Measurements from ENCODE around the gene ITPKC.
A peak's percentile ranks its signal among the peaks of the same experiment; 100 is the strongest.
"Not testable (repeated sequence)": the region's sequence is repeated elsewhere in the genome, so short reads cannot be mapped to it uniquely, and the experiment has no call there.

Gene ITPKC

DNA sequence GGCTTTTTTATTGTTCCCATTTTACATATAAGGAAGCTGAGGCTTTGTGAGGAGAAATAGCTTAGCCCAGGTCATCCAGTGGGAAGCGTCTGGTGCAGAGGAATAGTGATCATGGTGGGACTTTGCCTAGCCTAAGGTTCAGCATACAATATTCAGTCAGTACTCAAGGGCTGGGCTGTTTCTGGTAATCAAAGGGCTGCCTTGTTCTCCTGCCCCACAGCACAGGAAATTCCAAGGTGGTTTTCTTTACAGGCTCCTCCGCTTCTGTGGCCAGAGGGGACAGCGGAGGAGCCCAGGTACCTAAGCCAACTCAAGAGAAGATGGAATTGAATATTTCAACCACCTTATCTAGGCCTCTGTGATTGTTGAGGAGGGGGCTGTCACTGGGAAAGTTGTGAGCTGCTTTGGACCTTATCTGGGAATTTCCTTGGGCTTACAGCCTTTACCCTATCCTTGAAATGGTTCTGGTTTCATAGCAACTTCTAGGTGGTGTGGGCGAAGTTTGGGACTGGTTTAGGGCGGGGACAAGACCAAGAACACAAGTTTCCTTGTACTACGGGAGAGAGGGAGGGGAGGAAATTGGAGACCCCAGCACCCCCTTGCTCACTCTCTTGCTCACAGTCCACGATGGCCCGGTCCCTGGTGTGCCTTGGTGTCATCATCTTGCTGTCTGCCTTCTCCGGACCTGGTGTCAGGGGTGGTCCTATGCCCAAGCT, 58.2 kb downstream of the ITPKC start, which contains the start of gene MIA:
TSS of gene MIA (plus strand) at position 606 of the 716 bp plus-strand sequence. CDS start at position 628, 22 bp downstream.
- DNase-seq = no peak

GRCh38 chr19:40775632-40776022, 58.7 kb downstream of the ITPKC start:
- DNase-seq = no peak

GRCh38 chr19:40776364-40776763, 59.5 kb downstream of the ITPKC start:
- no peak for DNase-seq

DNA sequence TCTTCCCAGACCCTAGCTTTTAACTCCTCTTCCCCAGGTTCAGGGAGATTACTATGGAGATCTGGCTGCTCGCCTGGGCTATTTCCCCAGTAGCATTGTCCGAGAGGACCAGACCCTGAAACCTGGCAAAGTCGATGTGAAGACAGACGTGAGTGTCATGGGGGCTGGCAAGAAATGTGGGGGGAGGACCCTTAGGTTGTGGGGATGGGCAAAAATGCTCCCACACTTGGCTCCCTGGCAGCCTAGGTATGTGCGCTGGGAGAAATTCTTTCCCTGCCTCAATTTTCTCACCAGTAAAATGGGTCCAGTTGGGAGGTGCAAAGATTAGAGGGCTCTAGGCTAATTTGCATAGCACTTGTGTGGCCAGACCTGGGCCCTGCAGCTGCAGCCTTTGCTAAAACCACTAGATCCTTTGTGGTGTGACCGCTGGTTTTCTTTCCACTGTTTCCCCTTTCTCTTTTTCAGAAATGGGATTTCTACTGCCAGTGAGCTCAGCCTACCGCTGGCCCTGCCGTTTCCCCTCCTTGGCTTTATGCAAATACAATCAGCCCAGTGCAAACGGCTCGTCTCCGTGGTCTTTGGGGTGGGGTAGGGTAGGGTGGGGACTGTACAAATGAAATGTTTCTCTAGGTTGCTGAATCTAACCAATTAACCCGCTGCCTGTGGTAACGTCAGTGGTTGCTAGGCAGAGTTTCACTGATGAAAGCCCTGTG, 60.2 kb downstream of the ITPKC start:
- peak; percentile 98 for DNase-seq

- DNase-seq = no peak
These were observed 60.7 kb downstream of the ITPKC start for GRCh38 chr19:40777645-40777936.

GRCh38 chr19:40777937-40778705, 61.2 kb downstream of the ITPKC start, which contains the start of gene RAB4B:
RAB4B (plus strand) TSS chr19:40778247; CDS start chr19:40778376, 129 bp downstream.
- peak; percentile 100 for DNase-seq

GRCh38 chr19:40778706-40779284, 61.9 kb downstream of the ITPKC start:
- DNase-seq = no peak

- no peak for DNase-seq
These were observed 63.7 kb downstream of the ITPKC start for GRCh38 chr19:40780582-40780981.

GRCh38 chr19:40781140-40781539, 64.2 kb downstream of the ITPKC start:
- no peak for DNase-seq

DNA sequence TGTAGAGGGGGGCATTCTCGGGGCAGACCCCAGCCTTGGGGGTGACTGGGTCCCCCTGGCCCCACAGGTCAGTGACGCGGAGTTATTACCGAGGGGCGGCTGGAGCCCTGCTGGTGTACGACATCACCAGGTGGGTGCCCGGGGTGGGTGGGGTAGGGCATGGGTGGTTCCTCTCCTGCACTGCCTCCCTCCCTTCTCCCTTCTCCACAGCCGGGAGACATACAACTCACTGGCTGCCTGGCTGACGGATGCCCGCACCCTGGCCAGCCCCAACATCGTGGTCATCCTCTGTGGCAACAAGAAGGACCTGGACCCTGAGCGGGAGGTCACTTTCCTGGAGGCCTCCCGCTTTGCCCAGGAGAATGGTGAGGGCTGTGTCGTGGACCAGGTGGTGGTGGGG, 66.8 kb downstream of the ITPKC start:
- DNase-seq = no peak

DNA sequence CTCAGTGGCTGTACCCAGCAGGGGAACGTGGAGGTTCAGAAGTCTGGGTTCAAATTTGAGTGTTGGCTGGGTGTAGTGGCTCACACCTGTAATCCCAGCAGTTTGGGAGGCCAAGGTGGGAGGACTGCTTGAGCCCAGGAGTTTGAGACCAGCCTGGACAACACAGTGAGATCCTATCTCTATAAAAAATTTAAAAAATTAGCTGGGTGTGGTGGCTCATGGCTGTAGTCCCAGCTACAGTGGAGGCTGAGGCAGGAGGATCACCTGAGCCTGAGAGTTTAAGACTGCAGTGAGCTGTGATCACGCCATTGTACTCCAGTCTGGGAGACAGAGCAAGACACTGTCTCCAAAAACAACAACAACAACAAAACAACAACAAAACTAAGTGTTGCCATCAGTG, 67.2 kb downstream of the ITPKC start:
- not testable (repeated sequence) for DNase-seq

DNA sequence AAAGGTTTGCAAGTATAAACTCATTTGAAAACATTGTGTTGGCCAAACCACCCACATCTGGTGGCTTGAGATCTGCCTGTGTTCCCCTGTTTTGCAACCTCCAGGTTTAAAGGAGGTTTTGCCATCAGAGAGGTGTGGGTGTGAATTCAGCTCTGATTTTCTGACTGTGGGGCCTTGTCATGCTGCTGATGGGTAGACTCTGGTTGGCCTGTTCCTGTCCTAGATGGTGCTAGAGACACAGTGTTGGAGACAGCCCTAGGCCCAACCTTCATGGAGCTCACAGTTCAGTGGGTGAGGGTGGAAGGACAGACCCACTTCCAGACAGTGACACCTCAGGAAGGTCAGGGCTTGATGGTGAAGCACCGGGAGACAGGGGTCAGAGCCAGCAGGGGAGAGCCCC, 68.6 kb downstream of the ITPKC start:
- DNase-seq = no peak

GRCh38 chr19:40786060-40787037, 69.4 kb downstream of the ITPKC start:
- DNase-seq = no peak

Data from hematopoietic multipotent progenitor cell treated with erythropoietin and hydrocortisone succinate and interleukin-3 and kit ligand, for 6 days (in vitro differentiated cells).